Hepatocyte (in vitro differentiated cells): ENCODE measurements around the gene DDC. TPM values are rescaled to one million over a fixed set of nuclear protein-coding genes. Genes with fewer than 3 reads are reported as not detected.
"Not testable (repeated sequence)": the region's sequence is repeated elsewhere in the genome, so short reads cannot be mapped to it uniquely, and the experiment has no call there.

Source experiments
- DNase-seq: peaks from one replicate; pipeline ENCODE4 v3.0.0-alpha.2; 2016; ENCODE audit warnings: low spot score
- H2AFZ ChIP-seq: fragments of 200-600 bp; sonication (generic); 2 replicates; pipeline ENCODE4 v1.6.0; 2016; ENCODE audit warnings: antibody characterized with exemption, mild to moderate bottlenecking
- H3K27ac ChIP-seq: fragments of 200-600 bp; sonication (generic); 2 replicates; pipeline ENCODE4 v1.5.1; 2016; ENCODE audit warnings: mild to moderate bottlenecking
- H3K27me3 ChIP-seq: fragments of 200-600 bp; sonication (generic); 2 replicates; pipeline ENCODE4 v1.6.1; 2016
- H3K36me3 ChIP-seq: fragments of 200-600 bp; sonication (generic); replicated peaks from 2 replicates; pipeline ENCODE4 v1.5.1; 2016; ENCODE audit warnings: low read depth; ENCODE audit not compliant: insufficient read depth
- H3K4me1 ChIP-seq: fragments of 200-600 bp; sonication (generic); 2 replicates; pipeline ENCODE4 v1.5.1; 2016; ENCODE audit warnings: mild to moderate bottlenecking, moderate library complexity; ENCODE audit not compliant: insufficient read depth
- H3K4me2 ChIP-seq: fragments of 200-600 bp; sonication (generic); 2 replicates; pipeline ENCODE4 v1.6.0; 2016
- H3K4me3 ChIP-seq: fragments of 200-600 bp; sonication (generic); 2 replicates; pipeline ENCODE4 v1.5.1; 2016; ENCODE audit warnings: mild to moderate bottlenecking
- H3K79me2 ChIP-seq: fragments of 200-600 bp; sonication (generic); 2 replicates; pipeline ENCODE4 v1.6.0; 2017; ENCODE audit warnings: mild to moderate bottlenecking
- H3K9me2 ChIP-seq: fragments of 200-600 bp; sonication (generic); replicated peaks from 2 replicates; pipeline ENCODE4 v1.6.0; 2017; ENCODE audit warnings: mild to moderate bottlenecking; ENCODE audit not compliant: insufficient read depth
- H3K9me3 ChIP-seq: fragments of 200-600 bp; sonication (generic); 2 replicates; pipeline ENCODE4 v1.5.1; 2016; ENCODE audit warnings: low read depth, mild to moderate bottlenecking
- H4K20me1 ChIP-seq: fragments of 200-600 bp; sonication (generic); 2 replicates; pipeline ENCODE4 v1.6.0; 2016; ENCODE audit warnings: mild to moderate bottlenecking; ENCODE audit not compliant: insufficient read depth, poor library complexity, severe bottlenecking
- CTCF ChIP-seq: fragments of 200-600 bp; sonication (generic); IDR thresholded peaks from 2 replicates; pipeline ENCODE4 v1.5.1; 2016; ENCODE audit warnings: antibody characterized with exemption, mild to moderate bottlenecking; ENCODE audit not compliant: poor library complexity
- EZH2 ChIP-seq: fragments of 200-600 bp; sonication (generic); IDR thresholded peaks from 2 replicates; pipeline ENCODE4 v1.6.1; 2016; ENCODE audit warnings: antibody characterized with exemption, mild to moderate bottlenecking, borderline replicate concordance
- EZH2phosphoT487 ChIP-seq: fragments of 200-600 bp; sonication (generic); IDR thresholded peaks from one replicate; pipeline ENCODE4 v1.6.1; 2018; ENCODE audit warnings: antibody characterized with exemption, mild to moderate bottlenecking, low read depth, moderate library complexity; ENCODE audit not compliant: unreplicated experiment, severe bottlenecking
- WGBS: methylation state at CpG from one replicate; pipeline ENCODE4 v1.1.6; 2016; ENCODE audit warnings: low lambda C conversion rate; ENCODE audit errors: missing lambda C conversion rate; 5-methylcytosine and 5-hydroxymethylcytosine counted together
- polyA plus RNA-seq: library from polyadenylated mRNA; unstranded; fragments of >200 nt; fragmentation: Nextera tagmentation; extraction: Ambion mirVana; gene quantifications from 2 replicates; pipeline ENCODE4 v1.2.1, GENCODE V29; 2016
- total RNA-seq: library from RNA; depleted of rRNA; stranded (reverse); fragments of >200 nt; gene quantifications from 2 replicates; pipeline ENCODE4 v1.2.3, GENCODE V29; 2014

DDC gene
- total and polyA plus RNA-seq, 2 experiments from 2014 or later: 42.4 to 56.1 TPM

DNA sequence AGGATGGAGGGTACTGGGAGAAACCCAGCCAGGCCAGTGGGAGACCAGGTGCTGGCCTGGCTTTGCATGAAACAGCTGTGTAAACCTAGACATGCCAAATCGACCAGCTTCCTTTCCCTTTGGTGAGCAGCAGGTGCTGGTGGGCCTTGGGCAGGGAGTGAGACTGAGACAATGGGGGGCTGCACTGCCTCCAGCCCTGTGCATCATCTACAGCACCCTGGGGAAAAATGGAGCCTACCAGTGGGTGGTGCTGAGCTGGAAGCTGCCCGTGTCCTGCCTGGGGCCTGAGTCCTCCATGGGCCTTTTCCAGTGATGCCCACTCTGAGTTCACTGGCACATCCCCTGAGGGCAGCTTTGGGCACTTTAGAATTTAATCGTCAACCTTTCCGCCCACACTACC, 19.2 kb upstream of the DDC start:
- DNase-seq: no peak
- Histone ChIP-seq H3K4me1 (no peaks in the 10 kb centered on the region), H3K27me3 (no peaks in the 10 kb centered on the region), H3K4me3 (no peak overlapping the region), H2AFZ (no peak overlapping the region), H3K79me2 (no peaks in the 10 kb centered on the region), H3K27ac (no peak overlapping the region), H3K9me2 (no peaks in the 10 kb centered on the region), H3K4me2 (no peak overlapping the region), H3K9me3 (no peaks in the 10 kb centered on the region), H3K36me3 (no peaks in the 10 kb centered on the region), H4K20me1 (no peaks in the 10 kb centered on the region)
- WGBS: 95% methylated on average over 4 of the region's 4 CpGs
- TF ChIP-seq EZH2phosphoT487: no peak
- TF ChIP-seq CTCF: no peak
- no peak for TF ChIP-seq EZH2

- not testable (repeated sequence) for H3K9me3 ChIP-seq, H2AFZ ChIP-seq, H3K36me3 ChIP-seq, DNase-seq, H3K79me2 ChIP-seq, H3K4me2 ChIP-seq, H3K4me3 ChIP-seq, H3K4me1 ChIP-seq, H4K20me1 ChIP-seq, H3K27me3 ChIP-seq, H3K27ac ChIP-seq, H3K9me2 ChIP-seq
- WGBS: 95% methylated on average over 4 of the region's 4 CpGs
Observed at GRCh38 chr7:50583295-50583694, 18.1 kb upstream of the DDC start.

DNA sequence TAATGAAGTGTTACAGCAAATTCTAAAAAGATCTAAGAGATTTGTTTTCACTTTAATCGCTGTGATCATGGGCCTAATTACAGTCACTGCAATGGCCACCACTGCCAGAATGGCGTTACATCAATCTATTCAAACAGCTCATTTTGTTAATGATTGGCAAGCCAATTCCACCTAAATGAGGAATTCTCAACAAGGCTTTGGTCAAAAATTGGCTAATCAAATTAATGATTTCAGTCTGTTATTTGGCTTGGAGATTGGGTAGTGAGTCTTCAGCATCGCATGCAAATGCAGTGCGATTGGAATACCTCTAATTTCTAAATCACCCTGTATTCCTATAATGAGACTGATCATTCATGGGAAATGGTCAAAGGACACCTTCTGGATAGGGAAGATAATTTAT, 17.1 kb upstream of the DDC start:
- H3K27me3 ChIP-seq, H4K20me1 ChIP-seq, H3K9me2 ChIP-seq, H3K4me2 ChIP-seq, H3K9me3 ChIP-seq, DNase-seq, H3K79me2 ChIP-seq, H3K36me3 ChIP-seq, H3K27ac ChIP-seq, H2AFZ ChIP-seq, H3K4me1 ChIP-seq, H3K4me3 ChIP-seq: not testable (repeated sequence)
- 93% methylated on average over 4 of the region's 4 CpGs for WGBS

- H2AFZ ChIP-seq, H3K79me2 ChIP-seq, H3K4me3 ChIP-seq, H3K27me3 ChIP-seq, H3K4me1 ChIP-seq, DNase-seq, H3K36me3 ChIP-seq, H3K9me3 ChIP-seq, H3K9me2 ChIP-seq, H3K27ac ChIP-seq, H3K4me2 ChIP-seq, H4K20me1 ChIP-seq: not testable (repeated sequence)
- WGBS: 79% methylated on average over 2 of the region's 2 CpGs
Observed at GRCh38 chr7:50580666-50581065, 15.5 kb upstream of the DDC start.

- Histone ChIP-seq H3K27ac (no peak overlapping the region), H3K4me1 (no peaks in the 10 kb centered on the region), H3K9me3 (no peaks in the 10 kb centered on the region), H3K79me2 (no peaks in the 10 kb centered on the region), H3K27me3 (no peaks in the 10 kb centered on the region), H3K9me2 (no peaks in the 10 kb centered on the region), H3K4me2 (no peak overlapping the region), H3K4me3 (no peak overlapping the region), H4K20me1 (no peaks in the 10 kb centered on the region), H2AFZ (no peak overlapping the region), H3K36me3 (no peaks in the 10 kb centered on the region)
- TF ChIP-seq CTCF (no peak), EZH2 (no peak), EZH2phosphoT487 (no peak)
- 61% methylated on average over 5 of the region's 5 CpGs for WGBS
- no peak for DNase-seq
Observed at GRCh38 chr7:50580057-50580456, 14.9 kb upstream of the DDC start.

GRCh38 chr7:50578105-50578504, 12.9 kb upstream of the DDC start:
- H2AFZ ChIP-seq, H3K27me3 ChIP-seq, H4K20me1 ChIP-seq, H3K4me3 ChIP-seq, H3K4me2 ChIP-seq, H3K4me1 ChIP-seq, H3K9me2 ChIP-seq, H3K9me3 ChIP-seq, H3K79me2 ChIP-seq, H3K36me3 ChIP-seq, DNase-seq, H3K27ac ChIP-seq: not testable (repeated sequence)
- WGBS: 71% methylated on average over 4 of the region's 4 CpGs
